IMR-90 (cell line): Measurements from ENCODE around the gene PLPP3. TPM values are rescaled to one million over a fixed set of nuclear protein-coding genes. Genes with fewer than 3 reads are reported as not detected.

Experiments used
- ATAC-seq: fragments of 200-7000 bp; cut with Tn5 transposase; 2 replicates; pipeline ENCODE4 v1.9.1; 2020; ENCODE audit warnings: low read depth, mild to moderate bottlenecking, moderate library complexity
- BruUV-seq: library from RNA; stranded (reverse); fragments of 400-500 nt; replicated peaks from 2 replicates; lab custom pipeline; 2021; lab: Mats Ljungman, UMichigan
- CTCF ChIA-PET: fragments of 300-600 bp; formaldehyde crosslinking; extraction: SDS; loops from one replicate; lab custom pipeline; 2021; ENCODE audit warnings: antibody characterized with exemption; lab: Yijun Ruan, JAX
- POLR2A ChIA-PET: fragments of 300-600 bp; sonication (Branson Sonifier 250); formaldehyde crosslinking; loops from one replicate; lab custom pipeline; 2022; ENCODE audit warnings: antibody characterized with exemption; ENCODE audit not compliant: unreplicated experiment; lab: Charles Lee
- DNase-seq: peaks from one replicate; pipeline ENCODE4 v3.0.0; 2013
- H2AFZ ChIP-seq: replicated peaks from 2 replicates; pipeline ENCODE3; 2013; ENCODE audit warnings: low read length, mild to moderate bottlenecking; ENCODE audit not compliant: poor library complexity
- H2AK5ac ChIP-seq: 2 replicates; pipeline ENCODE4 v1.6.1; 2013; ENCODE audit warnings: low read depth, low read length, inconsistent platforms
- H2AK9ac ChIP-seq: replicated peaks from 2 replicates; pipeline ENCODE3; 2013; ENCODE audit warnings: mild to moderate bottlenecking, low read depth, low read length, moderate library complexity; ENCODE audit not compliant: poor library complexity
- H2BK120ac ChIP-seq: 2 replicates; pipeline ENCODE4 v1.6.1; 2013; ENCODE audit warnings: low read depth, low read length, inconsistent platforms
- H2BK15ac ChIP-seq: 3 replicates; pipeline ENCODE4 v1.6.1; 2013; ENCODE audit warnings: low read depth, low read length, inconsistent platforms
- H2BK20ac ChIP-seq: 2 replicates; pipeline ENCODE4 v1.6.1; 2013; ENCODE audit warnings: low read depth, mild to moderate bottlenecking, inconsistent platforms, low read length, moderate library complexity
- H2BK5ac ChIP-seq: 2 replicates; pipeline ENCODE4 v1.6.1; 2013; ENCODE audit warnings: mild to moderate bottlenecking, low read depth, low read length, inconsistent platforms; ENCODE audit not compliant: poor library complexity, severe bottlenecking
- H3K14ac ChIP-seq: replicated peaks from 2 replicates; pipeline ENCODE4 v1.6.1; 2013; ENCODE audit warnings: low read depth, low read length, inconsistent platforms
- H3K18ac ChIP-seq: 2 replicates; pipeline ENCODE4 v1.6.1; 2013; ENCODE audit warnings: low read depth, low read length, control low read depth
- H3K23ac ChIP-seq: 2 replicates; pipeline ENCODE4 v1.6.1; 2013; ENCODE audit warnings: low read depth, low read length, inconsistent platforms
- H3K27ac ChIP-seq: 2 replicates; pipeline ENCODE4 v1.5.1; 2013; ENCODE audit warnings: mild to moderate bottlenecking, control low read depth, low read length; ENCODE audit not compliant: insufficient read depth
- H3K27me3 ChIP-seq: 2 replicates; pipeline ENCODE4 v1.6.1; 2013; ENCODE audit warnings: low read length; ENCODE audit not compliant: control insufficient read depth, insufficient read depth
- H3K36me3 ChIP-seq: 2 replicates; pipeline ENCODE4 v1.6.1; 2013; ENCODE audit warnings: low read length, mixed read lengths; ENCODE audit not compliant: control insufficient read depth, insufficient read depth
- H3K4ac ChIP-seq: 2 replicates; pipeline ENCODE4 v1.6.1; 2013; ENCODE audit warnings: low read depth, low read length, inconsistent platforms
- H3K4me1 ChIP-seq: 2 replicates; pipeline ENCODE4 v1.6.1; 2013; ENCODE audit warnings: low read length, mixed read lengths; ENCODE audit not compliant: control insufficient read depth, insufficient read depth
- H3K4me2 ChIP-seq: 2 replicates; pipeline ENCODE4 v1.6.1; 2013; ENCODE audit warnings: low read depth, mild to moderate bottlenecking, control low read depth, low read length, moderate library complexity
- H3K4me3 ChIP-seq: 2 replicates; pipeline ENCODE4 v1.5.1; 2013; ENCODE audit warnings: low read depth, mild to moderate bottlenecking, control low read depth, low read length, moderate library complexity; ENCODE audit not compliant: insufficient read depth
- H3K56ac ChIP-seq: 2 replicates; pipeline ENCODE4 v1.6.1; 2013; ENCODE audit warnings: low read length, inconsistent platforms; ENCODE audit not compliant: insufficient read depth; ENCODE audit errors: extremely low read depth
- H3K79me1 ChIP-seq, 2 experiments: 2 replicates each; pipeline ENCODE4 v1.6.1; 2013; ENCODE audit warnings: low read length in 2 of 2, inconsistent platforms in 1 of 2, low read depth in 1 of 2
- H3K9ac ChIP-seq: 2 replicates; pipeline ENCODE4 v1.6.1; 2013; ENCODE audit warnings: low read depth, low read length, control low read depth
- H3K9me1 ChIP-seq: 2 replicates; pipeline ENCODE4 v1.6.1; 2013; ENCODE audit warnings: low read length, inconsistent platforms; ENCODE audit not compliant: insufficient read depth
- H3K9me3 ChIP-seq: 2 replicates; pipeline ENCODE4 v1.6.1; 2013; ENCODE audit warnings: low read length; ENCODE audit not compliant: control insufficient read depth, insufficient read depth
- H4K20me1 ChIP-seq: 2 replicates; pipeline ENCODE4 v1.6.1; 2013; ENCODE audit warnings: low read length, inconsistent platforms; ENCODE audit not compliant: insufficient read depth
- H4K5ac ChIP-seq: 2 replicates; pipeline ENCODE4 v1.6.1; 2013; ENCODE audit warnings: mild to moderate bottlenecking, low read depth, low read length, control low read depth
- H4K8ac ChIP-seq, 2 experiments: 2 replicates each; pipeline ENCODE4 v1.6.1; 2013; ENCODE audit warnings: low read depth in 2 of 2, low read length in 2 of 2, control low read depth in 1 of 2, inconsistent platforms in 1 of 2
- H4K91ac ChIP-seq: 2 replicates; pipeline ENCODE4 v1.6.1; 2013; ENCODE audit warnings: low read depth, low read length, inconsistent platforms; ENCODE audit not compliant: insufficient read depth
- BHLHE40 ChIP-seq: fragments of 150-350 bp; IDR thresholded peaks from 2 replicates; pipeline ENCODE4 v1.6.1; 2016; ENCODE audit warnings: mild to moderate bottlenecking, low read depth, low read length
- CEBPB ChIP-seq: IDR thresholded peaks from 2 replicates; pipeline ENCODE4 v1.6.1; 2012; ENCODE audit warnings: low read depth, low read length, improper control_type of control experiment
- CHD1 ChIP-seq: IDR thresholded peaks from 2 replicates; pipeline ENCODE4 v1.6.1; 2012; ENCODE audit warnings: low read depth, low read length, improper control_type of control experiment
- ELK1 ChIP-seq: fragments of 150-350 bp; IDR thresholded peaks from 2 replicates; pipeline ENCODE4 v1.6.1; 2016; ENCODE audit warnings: low read depth, mild to moderate bottlenecking, low read length, moderate library complexity, borderline replicate concordance
- FOS ChIP-seq: fragments of 150-350 bp; IDR thresholded peaks from 2 replicates; pipeline ENCODE4 v1.6.1; 2016; ENCODE audit warnings: low read depth, low read length
- MAFK ChIP-seq: IDR thresholded peaks from 2 replicates; pipeline ENCODE4 v1.6.1; 2012; ENCODE audit warnings: low read depth, low read length, improper control_type of control experiment
- MAZ ChIP-seq: IDR thresholded peaks from 2 replicates; pipeline ENCODE4 v1.6.1; 2012; ENCODE audit warnings: low read depth, mild to moderate bottlenecking, low read length, improper control_type of control experiment, moderate library complexity, borderline replicate concordance
- POLR2A ChIP-seq: IDR thresholded peaks from 2 replicates; pipeline ENCODE4 v1.6.1; 2012; ENCODE audit warnings: mild to moderate bottlenecking, low read depth, low read length
- RCOR1 ChIP-seq: IDR thresholded peaks from 2 replicates; pipeline ENCODE4 v1.6.1; 2012; ENCODE audit warnings: mild to moderate bottlenecking, low read length, improper control_type of control experiment; ENCODE audit not compliant: insufficient replicate concordance
- RFX5 ChIP-seq: IDR thresholded peaks from 2 replicates; pipeline ENCODE4 v1.8.0; 2012; ENCODE audit warnings: low read depth, mild to moderate bottlenecking, low read length, moderate library complexity
- WGBS, 2 experiments: methylation state at CpG; one replicate each; pipeline versions ENCODE4 v1.1.5 to v1.1.7; 2013; ENCODE audit warnings: missing lambda C conversion rate in 2 of 2; ENCODE audit not compliant: insufficient read length in 1 of 2; ENCODE audit errors: extremely low coverage in 2 of 2; 5-methylcytosine and 5-hydroxymethylcytosine counted together
- dilution Hi-C: fragments of 300-500 bp; cut with HindIII; formaldehyde crosslinking; loops from one replicate; pipeline ENCODE4 v1.14.3; 2018; ENCODE audit warnings: low sequenced_read_pairs; ENCODE audit not compliant: unreplicated experiment
- in situ Hi-C: fragments of 300-500 bp; cut with MboI; formaldehyde crosslinking; loops from 3 replicates; pipeline ENCODE4 v1.14.3; 2019; ENCODE audit warnings: low sequenced_read_pairs, inconsistent platforms, mixed read lengths
- intact Hi-C: fragments of 100-400 bp; cut with micrococcal nuclease; formaldehyde crosslinking; loops from 2 replicates; pipeline ENCODE4 v1.10.0; 2022
- polyA plus RNA-seq, 3 experiments: library from polyadenylated mRNA; depleted of rRNA; stranded (reverse); fragments of >200 nt; gene quantifications; 2 replicates each; pipeline ENCODE4 v1.2.3, GENCODE V29; 2012; ENCODE audit warnings: low replicate concordance in 1 of 3
- total RNA-seq: library from RNA; depleted of rRNA; stranded (reverse); fragments of >200 nt; gene quantifications from 2 replicates; pipeline ENCODE4 v1.2.3, GENCODE V29; 2012
- TF ChIP-seq, protein P1 (sequence below): conservative IDR thresholded peaks from 2 replicates; pipeline ENCODE4 v1.5.1; 2012; ENCODE audit warnings: mild to moderate bottlenecking, low read depth, low read length, improper control_type of control experiment

The PLPP3 gene
- total and polyA plus RNA-seq, 2 of the 4 experiments (the other 2 are of a cell fraction) = 49.9 to 56.6 TPM

DNA sequence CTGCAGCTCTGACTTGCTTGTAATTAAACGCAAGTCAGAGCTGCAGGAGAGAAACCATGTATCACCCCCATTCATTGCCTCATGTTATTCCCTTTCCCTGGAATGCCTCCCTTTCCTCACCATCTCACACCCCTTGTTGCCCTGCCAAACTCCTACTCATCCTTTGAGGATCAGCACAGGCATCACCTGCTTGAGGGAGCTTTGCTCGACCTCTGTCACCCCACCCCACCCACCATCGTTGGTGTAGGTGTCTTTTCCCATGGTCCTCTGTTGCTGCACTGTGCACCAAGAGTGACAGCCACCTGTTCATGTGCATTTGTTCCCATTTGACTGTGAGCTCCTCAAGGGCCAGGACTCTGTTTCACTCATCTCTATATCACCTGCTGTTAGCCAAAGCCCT is 117.2 kb downstream of the PLPP3 start:
- H2BK120ac ChIP-seq = no peak overlapping the region
- H3K14ac ChIP-seq = no peak overlapping the region
- in situ Hi-C loops = no loop called here
- no peak overlapping the region for H3K18ac ChIP-seq
- no peak overlapping the region for H4K8ac ChIP-seq
- H3K4me2 ChIP-seq = no peak overlapping the region
- BruUV-seq = no TSS peak
- no peak for ATAC-seq
- no peak overlapping the region for H2BK20ac ChIP-seq
- H4K91ac ChIP-seq = no peak overlapping the region
- DNase-seq = no peak
- no peak overlapping the region for H2BK15ac ChIP-seq
- CTCF ChIA-PET = interaction anchor here (0.6 kb wide), 2 partner anchors 26 to 626 kb away, joined by 3 to 4 read pairs; no protein-coding TSS in a partner anchor
- H3K9me3 ChIP-seq = no peaks in the 10 kb centered on the region
- H4K5ac ChIP-seq = no peak overlapping the region
- no peak overlapping the region for H2AK5ac ChIP-seq
- no peaks in the 10 kb centered on the region for H3K27me3 ChIP-seq
- H4K20me1 ChIP-seq = no peaks in the 10 kb centered on the region
- no peaks in the 10 kb centered on the region for H3K79me1 ChIP-seq
- H3K56ac ChIP-seq = no peak overlapping the region
- H2AK9ac ChIP-seq = no peak overlapping the region
- TF ChIP-seq BHLHE40 (no peak), RCOR1 (no peak), MAZ (no peak), CHD1 (no peak), FOS (no peak), RFX5 (no peak), POLR2A (no peak), CEBPB (no peak), MAFK (no peak), ELK1 (no peak)
- TF ChIP-seq, protein P1, sequence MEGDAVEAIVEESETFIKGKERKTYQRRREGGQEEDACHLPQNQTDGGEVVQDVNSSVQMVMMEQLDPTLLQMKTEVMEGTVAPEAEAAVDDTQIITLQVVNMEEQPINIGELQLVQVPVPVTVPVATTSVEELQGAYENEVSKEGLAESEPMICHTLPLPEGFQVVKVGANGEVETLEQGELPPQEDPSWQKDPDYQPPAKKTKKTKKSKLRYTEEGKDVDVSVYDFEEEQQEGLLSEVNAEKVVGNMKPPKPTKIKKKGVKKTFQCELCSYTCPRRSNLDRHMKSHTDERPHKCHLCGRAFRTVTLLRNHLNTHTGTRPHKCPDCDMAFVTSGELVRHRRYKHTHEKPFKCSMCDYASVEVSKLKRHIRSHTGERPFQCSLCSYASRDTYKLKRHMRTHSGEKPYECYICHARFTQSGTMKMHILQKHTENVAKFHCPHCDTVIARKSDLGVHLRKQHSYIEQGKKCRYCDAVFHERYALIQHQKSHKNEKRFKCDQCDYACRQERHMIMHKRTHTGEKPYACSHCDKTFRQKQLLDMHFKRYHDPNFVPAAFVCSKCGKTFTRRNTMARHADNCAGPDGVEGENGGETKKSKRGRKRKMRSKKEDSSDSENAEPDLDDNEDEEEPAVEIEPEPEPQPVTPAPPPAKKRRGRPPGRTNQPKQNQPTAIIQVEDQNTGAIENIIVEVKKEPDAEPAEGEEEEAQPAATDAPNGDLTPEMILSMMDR = no peak
- no peak overlapping the region for H3K4ac ChIP-seq
- no peak overlapping the region for H3K23ac ChIP-seq
- H3K36me3 ChIP-seq = no peaks in the 10 kb centered on the region
- H2AFZ ChIP-seq = no peak overlapping the region
- H3K27ac ChIP-seq = no peak overlapping the region
- no peak overlapping the region for H3K4me3 ChIP-seq
- no peak overlapping the region for H2BK5ac ChIP-seq
- dilution Hi-C loops = no loop called here
- intact Hi-C loops = no loop called here
- 88% methylated on average over 1 of the region's 3 CpGs; no CpG with 5 or more reads in 1 of the 2 experiments for WGBS, 2 experiments
- no peaks in the 10 kb centered on the region for H3K9me1 ChIP-seq
- POLR2A ChIA-PET = no interaction called here
- H3K4me1 ChIP-seq = no peaks in the 10 kb centered on the region
- no peak overlapping the region for H3K9ac ChIP-seq
